PFSK-1 (cell line): ENCODE measurements around the gene FGD6.

ENCODE experiments used
- FOXP2 ChIP-seq: optimal IDR thresholded peaks from 2 replicates; pipeline ENCODE3; 2011; ENCODE audit warnings: borderline replicate concordance, control low read depth, inconsistent platforms; ENCODE audit not compliant: insufficient read depth; ENCODE audit errors: extremely low read length, extremely low read depth
- POLR2AphosphoS5 ChIP-seq: IDR thresholded peaks from 2 replicates; pipeline ENCODE4 v1.6.1; 2012; ENCODE audit warnings: low read depth, mild to moderate bottlenecking, control low read depth, low read length, moderate library complexity
- REST ChIP-seq, 2 experiments: IDR thresholded peaks; 2 replicates each; pipeline versions ENCODE4 v1.6.1 to v1.8.0; 2011 to 2012; ENCODE audit warnings: low read depth in 2 of 2, low read length in 2 of 2, control low read depth in 1 of 2, inconsistent platforms in 1 of 2, mild to moderate bottlenecking in 1 of 2, moderate library complexity in 1 of 2; ENCODE audit not compliant: insufficient read depth in 1 of 2
- SIN3A ChIP-seq: IDR thresholded peaks from 2 replicates; pipeline ENCODE4 v1.6.1; 2012; ENCODE audit warnings: mild to moderate bottlenecking, low read length, moderate library complexity, borderline replicate concordance; ENCODE audit not compliant: insufficient read depth
- TAF1 ChIP-seq: IDR thresholded peaks from 2 replicates; pipeline ENCODE4 v1.6.1; 2012; ENCODE audit warnings: low read length, control low read depth, borderline replicate concordance; ENCODE audit not compliant: insufficient read depth

FGD6 gene

GRCh38 chr12:95225645-95226212 is 8.5 kb upstream of the FGD6 start:
- no peak for TF ChIP-seq TAF1

- TF ChIP-seq SIN3A (no peak), POLR2AphosphoS5 (no peak), FOXP2 (no peak), TAF1 (no peak), REST (IDR thresholded peaks at IDR 0.05; ENCODE audit: insufficient read depth in 1 of 2, low read depth in 2 of 2, low read length in 2 of 2) (no peak)
These were observed 7.2 kb upstream of the FGD6 start for GRCh38 chr12:95224202-95225170.

GRCh38 chr12:95220726-95221125 is 3.5 kb upstream of the FGD6 start:
- TF ChIP-seq SIN3A (no peak), POLR2AphosphoS5 (no peak), FOXP2 (no peak), REST (IDR thresholded peaks at IDR 0.05; ENCODE audit: insufficient read depth in 1 of 2, low read depth in 2 of 2, low read length in 2 of 2) (no peak)

GRCh38 chr12:95220190-95220589 is 2.9 kb upstream of the FGD6 start:
- TF ChIP-seq SIN3A (no peak), POLR2AphosphoS5 (no peak), FOXP2 (no peak), REST (IDR thresholded peaks at IDR 0.05; ENCODE audit: insufficient read depth in 1 of 2, low read depth in 2 of 2, low read length in 2 of 2) (no peak), TAF1 (no peak)

GRCh38 chr12:95218150-95219133 is 1.2 kb upstream of the FGD6 start:
- TF ChIP-seq REST (IDR thresholded peaks at IDR 0.05; ENCODE audit: insufficient read depth in 1 of 2, low read depth in 2 of 2, low read length in 2 of 2) (no peak), POLR2AphosphoS5 (no peak), SIN3A (no peak), TAF1 (no peak), FOXP2 (no peak)
